Thymus (tissue), 11 donors: ENCODE data around the gene HUS1B. TPM values are rescaled to one million over a fixed set of nuclear protein-coding genes. Genes with fewer than 3 reads are reported as not detected.

ENCODE experiments used
- DNase-seq, 9 donors: peaks; one replicate each; pipeline ENCODE4 v3.0.0-alpha.2; 2013; ENCODE audit warnings: low spot score in 9 of 9, low read depth in 6 of 9, missing footprints in 1 of 9
- H3K27ac ChIP-seq, 2 donors: one replicate each; pipeline ENCODE4 v1.5.1; 2013; ENCODE audit warnings: control low read depth in 1 of 2, low read depth in 1 of 2, low read length in 1 of 2, mild to moderate bottlenecking in 1 of 2, moderate library complexity in 1 of 2
- H3K27me3 ChIP-seq, 2 donors: one replicate each; pipeline ENCODE4 v1.5.1; 2013; ENCODE audit warnings: low read length in 1 of 2; ENCODE audit not compliant: control insufficient read depth in 2 of 2, insufficient read depth in 1 of 2
- H3K36me3 ChIP-seq, 2 donors: one replicate each; pipeline ENCODE4 v1.5.1; 2013; ENCODE audit warnings: low read length in 1 of 2, mild to moderate bottlenecking in 1 of 2, moderate library complexity in 1 of 2; ENCODE audit not compliant: control insufficient read depth in 2 of 2, insufficient read depth in 2 of 2
- H3K4me1 ChIP-seq, 2 donors: one replicate each; pipeline ENCODE4 v1.5.1; 2013; ENCODE audit warnings: low read length in 2 of 2; ENCODE audit not compliant: control insufficient read depth in 2 of 2, insufficient read depth in 2 of 2
- H3K4me3 ChIP-seq, 2 donors: one replicate each; pipeline ENCODE4 v1.5.1; 2013; ENCODE audit warnings: low read length in 2 of 2, control low read depth in 1 of 2, mild to moderate bottlenecking in 1 of 2
- H3K9me3 ChIP-seq, 2 donors: one replicate each; pipeline ENCODE4 v1.5.1; 2013; ENCODE audit warnings: low read length in 1 of 2, mild to moderate bottlenecking in 1 of 2; ENCODE audit not compliant: control insufficient read depth in 2 of 2, insufficient read depth in 1 of 2
- WGBS: extraction: QIAGEN DNeasy Blood & Tissue Kit; methylation state at CpG from one replicate; pipeline ENCODE4 v1.1.7; 2013; 5-methylcytosine and 5-hydroxymethylcytosine counted together
- polyA plus RNA-seq: library from polyadenylated mRNA; stranded (reverse); fragments of 200-250 nt; gene quantifications from one replicate; pipeline ENCODE4 v1.2.3, GENCODE V29; 2013
- total RNA-seq: library from RNA; stranded (reverse); fragments of 120-200 nt; gene quantifications from one replicate; pipeline ENCODE4 v1.2.4, GENCODE V29; 2013
- donor health status: healthy.

Gene HUS1B
- total and polyA plus RNA-seq, 2 donors, result 0.19 to 0.37 TPM

- H3K4me1 ChIP-seq, result peaks cover 0 to 10% of the 10 kb centered on the region in 2 donors
- H3K9me3 ChIP-seq, result no peaks in the 10 kb centered on the region
- DNase-seq, result no peak
- H3K27me3 ChIP-seq, result no peaks in the 10 kb centered on the region
- no peak overlapping the region for H3K4me3 ChIP-seq
- WGBS, result 96% methylated on average over 5 of the region's 5 CpGs
- H3K36me3 ChIP-seq, result no peaks in the 10 kb centered on the region
- H3K27ac ChIP-seq, result no peak overlapping the region
Measured at GRCh38 chr6:680666-681340, 23.9 kb upstream of the HUS1B start.

- H3K36me3 ChIP-seq, result no peaks in the 10 kb centered on the region
- no peaks in the 10 kb centered on the region for H3K9me3 ChIP-seq
- H3K4me1 ChIP-seq, result peaks cover 0 to 10% of the 10 kb centered on the region in 2 donors
- no peak overlapping the region for H3K4me3 ChIP-seq
- WGBS, result 88% methylated on average over 2 of the region's 2 CpGs
- DNase-seq, result no peak
- no peaks in the 10 kb centered on the region for H3K27me3 ChIP-seq
- H3K27ac ChIP-seq, result no peak overlapping the region
Measured at GRCh38 chr6:680251-680650, 23.4 kb upstream of the HUS1B start.

DNA sequence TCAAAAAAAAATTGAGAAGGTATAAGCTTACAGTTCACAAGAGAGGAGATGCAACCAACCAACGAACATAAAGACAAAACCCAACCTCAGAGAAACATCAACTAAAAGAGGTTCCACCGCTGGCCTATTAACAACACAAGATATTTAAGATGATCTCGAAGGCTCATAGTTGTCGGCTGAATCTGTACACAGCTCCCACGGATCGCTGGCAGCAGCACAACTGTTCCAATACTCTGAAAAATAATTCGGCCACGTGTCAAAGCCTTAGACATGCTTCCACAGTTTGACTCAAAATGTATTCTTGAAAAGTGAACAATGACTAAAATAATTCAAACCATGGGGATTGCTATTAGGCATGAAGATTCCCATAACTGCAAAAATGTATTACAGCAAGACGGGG, 22.4 kb upstream of the HUS1B start:
- peaks cover 0 to 6% of the 10 kb centered on the region in 2 donors for H3K4me1 ChIP-seq
- DNase-seq, result no peak
- H3K4me3 ChIP-seq, result no peak overlapping the region
- 92% methylated on average over 9 of the region's 9 CpGs for WGBS
- no peaks in the 10 kb centered on the region for H3K27me3 ChIP-seq
- H3K36me3 ChIP-seq, result no peaks in the 10 kb centered on the region
- H3K9me3 ChIP-seq, result no peaks in the 10 kb centered on the region
- H3K27ac ChIP-seq, result no peak overlapping the region

DNA sequence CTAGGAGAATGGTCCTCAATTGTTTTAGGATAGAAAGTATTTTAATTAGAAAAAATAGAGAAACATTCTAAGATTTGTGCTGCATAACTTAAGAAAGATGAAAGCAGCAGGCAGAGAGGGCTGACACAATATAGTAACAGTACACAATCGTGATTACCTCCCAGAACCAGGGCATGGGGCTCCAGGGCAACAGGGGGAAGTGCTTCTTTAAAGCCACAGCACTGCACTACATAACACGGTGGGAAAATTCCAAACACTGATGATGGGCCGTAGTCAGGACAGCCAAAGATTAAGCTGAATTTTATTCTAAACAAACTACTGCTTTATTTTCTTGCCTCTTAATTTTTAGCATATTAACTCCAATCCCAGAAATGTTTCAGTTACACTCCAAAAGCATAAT, 21.6 kb upstream of the HUS1B start:
- Histone ChIP-seq H3K27ac (no peak overlapping the region), H3K4me1 (no peaks in the 10 kb centered on the region), H3K9me3 (no peaks in the 10 kb centered on the region), H3K4me3 (no peak overlapping the region), H3K27me3 (no peaks in the 10 kb centered on the region), H3K36me3 (no peaks in the 10 kb centered on the region)
- DNase-seq, result no peak
- WGBS, result 94% methylated on average over 3 of the region's 3 CpGs

- Histone ChIP-seq H3K9me3 (no peaks in the 10 kb centered on the region), H3K27me3 (no peaks in the 10 kb centered on the region), H3K4me3 (no peak overlapping the region), H3K4me1 (no peaks in the 10 kb centered on the region), H3K27ac (no peak overlapping the region), H3K36me3 (no peaks in the 10 kb centered on the region)
- DNase-seq, result no peak
- WGBS, result over 99% methylated on average over 4 of the region's 4 CpGs
Measured at GRCh38 chr6:677919-678318, 21.0 kb upstream of the HUS1B start.

- WGBS, result 91% methylated on average over 3 of the region's 3 CpGs
- Histone ChIP-seq H3K9me3 (no peaks in the 10 kb centered on the region), H3K4me1 (no peaks in the 10 kb centered on the region)
Measured at GRCh38 chr6:674956-675355, 18.1 kb upstream of the HUS1B start.

GRCh38 chr6:674406-674805, 17.5 kb upstream of the HUS1B start:
- Histone ChIP-seq H3K27me3 (no peaks in the 10 kb centered on the region), H3K4me1 (no peaks in the 10 kb centered on the region), H3K27ac (no peak overlapping the region), H3K9me3 (no peaks in the 10 kb centered on the region), H3K4me3 (no peak overlapping the region), H3K36me3 (no peaks in the 10 kb centered on the region)
- no peak for DNase-seq

More at GRCh38 chr6:674956-675355, 18.1 kb upstream of the HUS1B start:
- no peak for DNase-seq
- no peak overlapping the region for H3K27ac ChIP-seq
- no peaks in the 10 kb centered on the region for H3K36me3 ChIP-seq
- H3K4me3 ChIP-seq, result no peak overlapping the region
- no peaks in the 10 kb centered on the region for H3K27me3 ChIP-seq

GRCh38 chr6:667253-667927, 10.5 kb upstream of the HUS1B start:
- no peaks in the 10 kb centered on the region for H3K27me3 ChIP-seq
- H3K4me3 ChIP-seq, result no peak overlapping the region
- no peak overlapping the region for H3K27ac ChIP-seq
- DNase-seq, result no peak
- no peaks in the 10 kb centered on the region for H3K36me3 ChIP-seq
- no peaks in the 10 kb centered on the region for H3K4me1 ChIP-seq
- H3K9me3 ChIP-seq, result no peaks in the 10 kb centered on the region
- WGBS, result 98% methylated on average over 1 of the region's 7 CpGs

DNA sequence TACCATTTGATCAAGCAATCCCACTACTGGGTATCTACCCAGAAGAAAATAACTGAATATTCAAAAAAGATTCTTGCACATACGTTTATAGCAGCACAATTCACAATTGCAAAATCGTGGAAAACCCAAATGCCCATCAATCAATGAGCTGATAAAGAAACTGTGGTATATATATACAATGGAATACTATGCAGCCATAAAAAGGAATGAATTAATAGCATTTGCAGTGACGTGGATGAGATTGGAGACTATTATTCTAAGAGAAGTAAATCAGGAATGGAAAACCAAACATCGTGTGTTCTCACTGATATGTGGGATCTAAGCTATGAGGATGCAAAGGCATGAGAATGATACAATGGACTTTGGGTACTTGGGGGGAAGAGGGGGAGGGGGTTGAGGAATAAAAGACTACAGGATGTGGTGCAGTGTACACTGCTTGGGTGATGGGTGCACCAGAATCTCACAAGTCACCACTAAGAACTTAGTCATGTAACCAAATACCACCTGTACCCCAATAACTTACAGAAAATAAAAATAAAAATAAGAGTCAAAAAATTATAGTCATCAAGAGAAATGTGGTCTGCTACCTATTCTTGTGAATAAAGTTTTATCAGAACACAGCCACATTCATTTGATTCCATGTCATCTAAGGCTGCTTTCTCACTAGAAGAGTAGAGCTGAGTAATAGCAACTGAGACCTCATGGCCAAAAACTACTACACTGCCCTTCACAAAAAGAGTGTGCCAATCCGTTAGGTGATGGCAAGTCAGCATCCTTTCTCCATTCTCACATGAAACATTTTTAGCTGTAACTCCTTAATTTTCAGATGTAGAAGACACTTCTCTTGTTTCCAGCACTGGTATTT, 8.7 kb upstream of the HUS1B start:
- WGBS, result 98% methylated on average over 5 of the region's 5 CpGs

More for the DNA sequence above, 8.7 kb upstream of the HUS1B start:
- Histone ChIP-seq H3K9me3 (no peaks in the 10 kb centered on the region), H3K27me3 (no peaks in the 10 kb centered on the region), H3K4me3 (no peak overlapping the region), H3K4me1 (no peaks in the 10 kb centered on the region), H3K27ac (no peak overlapping the region), H3K36me3 (no peaks in the 10 kb centered on the region)
- no peak for DNase-seq
